Tibial nerve (tissue), 4 donors: ENCODE data around the gene GYPC. TPM values are rescaled to one million over a fixed set of nuclear protein-coding genes. Genes with fewer than 3 reads are reported as not detected.

Experiments
- DNase-seq, 2 donors: peaks; one replicate each; pipeline ENCODE4 v3.0.0-alpha.2; 2019; ENCODE audit warnings: low spot score in 2 of 2
- H3K27ac ChIP-seq, 4 donors: fragments of 200-600 bp; sonication (generic) in 3 of 4; one replicate each; pipeline ENCODE4 v1.5.1; 2017 to 2019; ENCODE audit warnings: mild to moderate bottlenecking in 1 of 4
- H3K27me3 ChIP-seq, 2 donors: fragments of 200-600 bp; sonication (generic) in 1 of 2; one replicate each; pipeline versions ENCODE4 v1.5.1 to v1.6.0; 2017 to 2019
- H3K36me3 ChIP-seq, 3 donors: fragments of 200-600 bp; sonication (generic); one replicate each; pipeline ENCODE4 v1.5.1; 2018 to 2019
- H3K4me1 ChIP-seq, 4 donors: fragments of 200-600 bp; sonication (generic) in 3 of 4; one replicate each; pipeline ENCODE4 v1.5.1; 2017 to 2019
- H3K4me3 ChIP-seq, 4 donors: fragments of 200-600 bp; sonication (generic) in 3 of 4; one replicate each; pipeline ENCODE4 v1.5.1; 2017 to 2019; ENCODE audit warnings: mild to moderate bottlenecking in 1 of 4, moderate library complexity in 1 of 4
- H3K9me3 ChIP-seq, 4 donors: fragments of 200-600 bp; sonication (generic) in 3 of 4; one replicate each; pipeline ENCODE4 v1.5.1; 2017 to 2019
- CTCF ChIP-seq, 5 experiments: fragments of 200-600 bp in 3 of 5; fragments of 450-650 bp in 2 of 5; sonication (generic) in 3 of 5; IDR thresholded peaks; one replicate each; pipeline ENCODE4 v1.5.1; 2016 to 2019; ENCODE audit warnings: antibody characterized with exemption in 5 of 5, mild to moderate bottlenecking in 3 of 5, moderate library complexity in 2 of 5
- EP300 ChIP-seq, 2 donors: sonication (generic); formaldehyde crosslinking; IDR thresholded peaks; one replicate each; pipeline ENCODE4 v1.6.1; 2017; ENCODE audit warnings: antibody characterized with exemption in 2 of 2, mild to moderate bottlenecking in 1 of 2
- POLR2A ChIP-seq, 2 donors: fragments of 450-650 bp; IDR thresholded peaks; one replicate each; pipeline ENCODE4 v1.6.1; 2017; ENCODE audit warnings: antibody characterized with exemption in 2 of 2, mild to moderate bottlenecking in 2 of 2, moderate library complexity in 2 of 2
- WGBS, 2 donors: methylation state at CpG; one replicate each; pipeline ENCODE4 v1.1.5; 2018; 5-methylcytosine and 5-hydroxymethylcytosine counted together
- total RNA-seq, 4 donors: library from RNA; depleted of rRNA; stranded (reverse); fragments of >200 nt; gene quantifications; one replicate each; pipeline ENCODE4 v1.1.0, GENCODE V29; 2016

The GYPC gene
- total RNA-seq, 4 donors from 2014 or later = 50.4 to 87.6 (median 67.8) TPM

GRCh38 chr2:126678269-126679065, 22.5 kb downstream of the GYPC start:
- no peaks in the 10 kb centered on the region for H3K4me1 ChIP-seq
- no peak overlapping the region for H3K27ac ChIP-seq
- TF ChIP-seq EP300 (IDR thresholded peaks at IDR 0.05) = no peak
- TF ChIP-seq CTCF (IDR thresholded peaks at IDR 0.05) = no peak
- no peak for TF ChIP-seq POLR2A (IDR thresholded peaks at IDR 0.05)
- H3K9me3 ChIP-seq = peaks cover 0 to 15% (median 0%) of the 10 kb centered on the region in 4 donors
- no peak for DNase-seq
- H3K27me3 ChIP-seq = no peaks in the 10 kb centered on the region
- peaks cover 0 to 17% (median 0%) of the 10 kb centered on the region in 3 donors for H3K36me3 ChIP-seq
- WGBS, 2 donors = 55 to 63% methylated on average over 13 of the region's 13 CpGs
- no peak overlapping the region for H3K4me3 ChIP-seq

- Histone ChIP-seq H3K4me1 (no peaks in the 10 kb centered on the region), H3K36me3 (peaks cover 0 to 19% (median 0%) of the 10 kb centered on the region in 3 donors), H3K27ac (no peak overlapping the region), H3K27me3 (no peaks in the 10 kb centered on the region), H3K4me3 (no peak overlapping the region), H3K9me3 (peaks cover 0 to 15% (median 0%) of the 10 kb centered on the region in 4 donors)
- WGBS, 2 donors = 93 to 95% methylated on average over 9 of the region's 9 CpGs
- TF ChIP-seq POLR2A (IDR thresholded peaks at IDR 0.05) = no peak
- no peak for TF ChIP-seq EP300 (IDR thresholded peaks at IDR 0.05)
- no peak for TF ChIP-seq CTCF (IDR thresholded peaks at IDR 0.05)
- DNase-seq = no peak
Measured at GRCh38 chr2:126679094-126679713, 23.2 kb downstream of the GYPC start.

GRCh38 chr2:126681505-126681904, 25.5 kb downstream of the GYPC start:
- 88 to 91% methylated on average over 6 of the region's 6 CpGs for WGBS, 2 donors
- Histone ChIP-seq H3K9me3 (no peaks in the 10 kb centered on the region), H3K27ac (no peak overlapping the region), H3K4me3 (no peak overlapping the region), H3K4me1 (no peaks in the 10 kb centered on the region), H3K27me3 (no peaks in the 10 kb centered on the region), H3K36me3 (peaks cover 0 to 8% (median 0%) of the 10 kb centered on the region in 3 donors)
- no peak for TF ChIP-seq POLR2A (IDR thresholded peaks at IDR 0.05)
- TF ChIP-seq EP300 (IDR thresholded peaks at IDR 0.05) = no peak
- TF ChIP-seq CTCF (IDR thresholded peaks at IDR 0.05) = no peak
- no peak for DNase-seq

- no peak for DNase-seq
- Histone ChIP-seq H3K4me1 (no peaks in the 10 kb centered on the region), H3K27me3 (no peaks in the 10 kb centered on the region), H3K36me3 (peaks cover 0 to 18% (median 0%) of the 10 kb centered on the region in 3 donors), H3K9me3 (peaks cover 0 to 3% (median 0%) of the 10 kb centered on the region in 4 donors), H3K4me3 (no peak overlapping the region), H3K27ac (no peak overlapping the region)
- WGBS, 2 donors = 84 to 98% methylated on average over 4 of the region's 4 CpGs
- TF ChIP-seq CTCF (IDR thresholded peaks at IDR 0.05) (no peak), EP300 (IDR thresholded peaks at IDR 0.05) (no peak), POLR2A (IDR thresholded peaks at IDR 0.05) (no peak)
Measured at GRCh38 chr2:126685629-126686028, 29.7 kb downstream of the GYPC start.

GRCh38 chr2:126686286-126686685, 30.3 kb downstream of the GYPC start:
- H3K27ac ChIP-seq = no peak overlapping the region
- no peak overlapping the region for H3K4me3 ChIP-seq
- TF ChIP-seq CTCF (IDR thresholded peaks at IDR 0.05) (no peak), POLR2A (IDR thresholded peaks at IDR 0.05) (no peak), EP300 (IDR thresholded peaks at IDR 0.05) (no peak)
- peaks cover 0 to 18% (median 0%) of the 10 kb centered on the region in 3 donors for H3K36me3 ChIP-seq
- no peaks in the 10 kb centered on the region for H3K27me3 ChIP-seq
- WGBS, 2 donors = 86 to 90% methylated on average over 5 of the region's 5 CpGs
- H3K9me3 ChIP-seq = peaks cover 0 to 3% (median 0%) of the 10 kb centered on the region in 4 donors
- no peaks in the 10 kb centered on the region for H3K4me1 ChIP-seq
- DNase-seq = no peak
